ENCODE measurements around the gene IRF2. TPM values are rescaled to one million over a fixed set of nuclear protein-coding genes. Genes with fewer than 3 reads are reported as not detected.

IRF2 gene
- total RNA-seq, 1 experiment from 2014 or later: 6.5 TPM

DNA sequence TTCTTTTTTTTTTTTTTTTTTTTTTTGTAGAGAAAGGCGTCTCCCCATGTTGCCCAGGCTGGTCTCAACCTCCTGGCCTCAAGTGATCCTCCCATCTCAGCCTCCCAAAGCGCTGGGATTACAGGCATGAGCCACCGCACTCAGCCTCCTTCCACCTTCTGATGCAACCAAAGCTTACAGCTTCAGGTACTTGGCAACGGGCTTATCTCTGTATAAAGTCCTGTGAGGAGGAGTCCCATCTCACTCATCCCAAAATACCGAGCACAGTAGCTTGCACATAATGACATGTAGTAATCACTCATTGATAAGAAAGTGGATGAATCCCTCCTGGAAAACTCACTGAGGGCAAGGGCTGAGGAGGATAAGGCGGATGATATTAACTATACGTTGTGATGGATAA, 19.1 kb downstream of the IRF2 start:
- DNase-seq (ENCODE audit: low spot score): no peak
- in situ Hi-C loops (cut with HindIII; ENCODE audit: low sequenced_read_pairs): no loop called here

DNA sequence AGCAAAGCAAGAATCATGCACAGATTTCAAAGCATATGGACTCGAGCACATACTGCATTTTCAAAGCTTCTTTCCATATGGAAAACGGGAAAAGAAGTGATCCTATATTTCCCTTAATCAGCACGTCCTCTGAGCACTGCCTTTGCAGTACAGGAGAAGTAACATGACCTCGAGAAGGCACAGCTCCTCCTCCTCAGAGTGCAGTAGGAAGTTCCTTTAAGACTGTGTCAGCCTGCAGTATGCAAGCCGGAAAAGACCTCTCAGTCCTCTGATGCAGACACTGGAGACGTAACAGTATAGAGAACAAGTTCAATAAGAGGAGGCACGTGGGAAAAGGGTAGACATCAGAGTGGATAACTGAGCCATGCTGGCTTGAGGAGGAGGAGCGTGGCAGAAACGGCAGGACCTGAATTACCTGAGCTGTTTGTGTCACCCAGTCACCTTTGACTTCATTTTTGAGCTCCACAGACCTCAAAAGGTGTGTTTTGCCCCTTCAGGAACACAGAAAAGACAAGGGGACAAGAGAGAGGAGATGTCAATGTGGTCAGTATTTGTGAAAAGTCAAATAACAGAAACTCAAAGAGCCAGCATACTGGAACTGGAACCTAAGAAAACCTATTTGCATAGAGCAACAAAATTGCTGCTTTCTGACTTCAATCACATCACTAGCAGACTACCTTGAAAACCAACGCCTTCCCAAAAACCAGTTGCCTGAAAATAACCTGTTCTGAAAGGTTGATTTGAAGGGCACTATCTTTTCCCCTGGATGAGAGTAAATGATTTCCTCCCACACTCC, 20.8 kb downstream of the IRF2 start:
- in situ Hi-C loops (cut with HindIII; ENCODE audit: low sequenced_read_pairs): no loop called here
- DNase-seq (ENCODE audit: low spot score): no peak

DNA sequence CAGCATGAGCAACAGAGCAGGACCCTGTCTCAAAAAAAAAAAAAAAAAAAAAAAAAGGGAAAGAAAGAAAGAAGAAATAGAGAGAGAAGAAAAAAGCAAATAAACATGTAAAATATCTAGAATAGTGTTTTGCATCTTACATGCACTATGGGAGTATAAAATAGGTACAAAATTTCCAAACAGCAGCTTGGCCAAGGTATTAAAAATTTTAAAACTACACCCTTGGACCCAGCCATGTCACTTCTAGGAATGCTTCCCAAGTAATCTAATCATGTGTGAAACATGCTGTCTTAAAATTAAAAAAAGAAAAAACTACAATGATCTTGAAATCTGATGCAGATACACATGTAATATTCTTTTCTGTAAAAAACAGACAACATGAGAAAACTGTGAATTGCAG, 21.6 kb downstream of the IRF2 start:
- no peak for DNase-seq (ENCODE audit: low spot score)
- in situ Hi-C loops (cut with HindIII; ENCODE audit: low sequenced_read_pairs): no loop called here

DNA sequence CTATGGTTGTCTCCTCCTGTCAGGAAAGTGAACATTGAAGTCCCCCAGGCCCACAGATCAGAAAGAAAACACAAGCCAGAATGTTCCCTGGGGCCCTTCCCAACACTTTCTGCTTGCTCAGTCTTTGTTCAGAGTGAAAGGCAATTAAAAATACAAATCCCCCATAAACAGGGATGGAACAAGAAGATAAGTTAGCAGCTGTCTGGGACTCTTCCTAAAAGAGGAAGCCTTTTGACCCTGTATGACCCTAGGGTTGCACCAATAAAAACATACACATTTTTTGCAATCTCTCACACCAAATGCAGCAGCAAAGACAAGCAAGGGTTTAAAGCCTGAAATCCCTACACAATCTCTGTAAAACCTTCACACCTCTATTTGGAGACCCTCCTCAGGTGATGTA, 22.6 kb downstream of the IRF2 start:
- in situ Hi-C loops (cut with HindIII; ENCODE audit: low sequenced_read_pairs): no loop called here
- DNase-seq (ENCODE audit: low spot score): no peak

DNA sequence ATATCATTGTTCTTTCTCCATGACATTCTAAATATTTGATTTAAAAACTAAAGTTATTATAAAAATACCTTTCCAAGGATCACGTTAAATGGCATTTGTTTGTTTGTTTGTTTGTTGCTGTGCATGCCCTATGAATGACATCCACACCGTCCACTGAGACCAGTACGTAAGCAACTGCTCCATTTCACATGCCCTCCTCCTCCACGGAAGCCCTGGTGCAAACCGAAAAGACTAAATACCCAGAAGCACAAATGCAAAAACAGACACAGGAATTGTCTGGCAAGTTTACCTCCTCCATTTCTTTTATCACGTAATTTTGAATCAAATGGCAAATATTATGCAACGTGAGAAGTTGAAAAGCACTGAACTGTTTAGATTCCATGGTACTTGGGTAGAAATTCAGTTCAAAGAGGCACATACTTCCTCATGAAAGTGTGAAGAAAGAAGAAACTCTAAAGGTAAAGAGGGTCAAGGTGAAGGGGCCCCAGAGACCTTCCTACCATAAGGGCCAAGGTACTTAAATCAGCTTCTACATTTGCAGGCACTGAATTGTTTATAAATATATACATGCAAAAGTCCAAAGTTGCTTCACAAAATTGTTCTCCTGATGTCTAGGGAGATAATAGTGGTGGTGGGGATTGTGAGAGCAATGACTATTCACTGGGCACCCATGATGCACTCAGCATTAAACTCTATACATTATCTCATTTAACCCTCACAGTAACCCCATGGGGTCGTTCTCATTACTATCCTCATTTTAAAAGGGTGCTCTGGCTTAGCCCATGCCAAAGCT, 23.4 kb downstream of the IRF2 start:
- in situ Hi-C loops (cut with HindIII; ENCODE audit: low sequenced_read_pairs): no loop called here
- DNase-seq (ENCODE audit: low spot score): no peak

DNA sequence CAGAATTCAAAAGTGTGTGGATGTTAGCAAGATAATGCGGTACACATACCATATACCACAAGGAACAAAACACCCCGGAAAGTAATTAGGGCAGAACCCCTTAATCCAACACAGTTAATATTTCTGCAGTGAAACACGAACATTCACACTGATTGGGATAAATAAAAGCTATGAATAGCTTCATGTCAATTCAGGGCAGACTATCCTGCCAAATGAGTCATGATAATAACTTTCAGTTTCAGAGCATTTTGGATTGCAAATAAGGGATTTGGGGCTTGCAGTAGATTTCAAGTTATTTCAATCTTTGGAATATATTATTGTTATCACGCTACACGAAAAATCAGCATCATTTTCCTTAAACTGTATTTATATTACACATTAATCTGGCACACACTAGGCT, 24.3 kb downstream of the IRF2 start:
- no peak for DNase-seq (ENCODE audit: low spot score)
- in situ Hi-C loops (cut with HindIII; ENCODE audit: low sequenced_read_pairs): no loop called here

DNA sequence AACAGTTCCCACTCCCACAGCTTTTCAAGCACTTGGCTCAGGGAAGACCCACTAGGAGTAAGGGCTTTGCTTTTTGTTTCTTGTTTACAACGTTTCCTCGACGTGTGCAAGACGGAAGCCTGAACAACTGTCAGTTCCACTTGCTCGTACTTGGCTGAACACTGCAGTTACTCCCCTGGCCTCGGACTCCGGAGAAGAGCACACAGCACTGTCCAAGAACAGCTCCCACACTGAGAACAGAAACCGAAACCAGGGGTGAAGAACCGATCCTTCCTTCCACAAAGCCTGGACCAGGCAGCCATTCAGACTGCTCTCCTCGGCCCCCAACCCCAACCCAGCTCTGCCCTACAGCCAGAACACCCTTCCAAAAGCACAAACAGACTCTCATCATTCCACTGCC, 25.5 kb downstream of the IRF2 start:
- in situ Hi-C loops (cut with HindIII; ENCODE audit: low sequenced_read_pairs): no loop called here

DNA sequence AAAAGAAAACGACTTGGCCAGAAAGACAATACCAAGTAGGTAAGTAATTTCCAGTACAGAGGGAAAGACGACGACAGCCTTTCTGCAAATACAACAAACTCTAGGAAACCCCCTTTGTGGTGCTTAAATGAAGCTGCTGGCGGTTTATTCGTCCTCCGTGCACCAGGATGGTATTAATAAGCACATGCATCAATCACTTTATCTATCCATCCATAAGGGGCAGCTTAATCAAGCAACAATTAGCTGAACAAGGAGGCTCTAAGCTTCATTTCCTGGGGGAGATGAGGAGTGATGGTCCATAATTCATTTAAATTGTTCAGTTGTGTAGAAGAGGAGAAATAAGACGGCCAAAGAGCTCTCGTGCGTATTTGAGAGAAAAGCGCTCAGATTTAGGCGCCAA, 26.2 kb downstream of the IRF2 start:
- in situ Hi-C loops (cut with HindIII; ENCODE audit: low sequenced_read_pairs): no loop called here

More for the DNA sequence above, 25.5 kb downstream of the IRF2 start:
- peak; percentile 35 for DNase-seq (ENCODE audit: low spot score)

DNA sequence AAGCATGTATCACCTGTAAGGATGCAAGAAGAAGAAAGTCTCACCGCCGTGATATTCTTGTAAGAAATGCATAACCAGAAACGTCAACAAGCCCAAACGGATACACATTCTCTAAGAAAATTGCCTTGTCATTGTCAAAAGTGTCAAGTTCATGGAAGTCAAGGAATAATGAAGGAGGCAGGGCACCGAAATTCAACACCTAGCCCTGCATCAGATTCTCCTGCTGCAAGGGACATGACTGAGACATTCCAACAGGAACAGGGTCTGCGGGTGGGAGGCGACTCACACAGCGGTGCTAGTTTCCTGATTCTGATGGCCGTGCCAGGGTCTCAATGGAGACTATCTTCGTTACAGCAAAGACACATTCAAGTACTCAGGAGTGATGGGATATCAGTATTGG, 26.7 kb downstream of the IRF2 start:
- DNase-seq (ENCODE audit: low spot score): no peak
- in situ Hi-C loops (cut with HindIII; ENCODE audit: low sequenced_read_pairs): no loop called here

More for the DNA sequence above, 26.2 kb downstream of the IRF2 start:
- no peak for DNase-seq (ENCODE audit: low spot score)

DNA sequence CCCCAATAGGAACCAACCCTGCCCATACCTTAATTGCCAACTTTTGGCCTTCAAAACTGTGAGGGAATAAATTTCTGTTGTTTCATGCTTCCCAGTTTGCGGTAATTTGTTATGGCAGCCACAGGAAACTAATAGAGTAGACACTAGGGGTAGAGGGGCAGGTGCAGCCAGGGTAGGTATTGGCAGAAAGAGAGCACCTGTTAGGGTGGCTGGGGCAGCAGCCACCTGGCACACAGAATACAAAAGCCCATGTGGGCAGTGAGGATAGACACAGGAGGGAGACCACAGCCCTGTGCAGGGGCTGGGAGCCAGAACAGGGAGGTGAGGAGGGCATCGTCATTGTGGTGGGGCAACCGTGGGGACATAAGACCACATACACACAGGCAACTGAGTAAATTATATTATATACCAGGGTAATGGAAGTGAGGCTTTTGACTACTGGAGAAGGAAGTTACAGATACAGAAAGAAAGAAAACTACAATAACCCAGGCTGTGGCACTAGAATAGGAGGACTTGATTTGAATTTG, 28.2 kb downstream of the IRF2 start:
- in situ Hi-C loops (cut with HindIII; ENCODE audit: low sequenced_read_pairs): no loop called here
- no peak for DNase-seq (ENCODE audit: low spot score)

DNA sequence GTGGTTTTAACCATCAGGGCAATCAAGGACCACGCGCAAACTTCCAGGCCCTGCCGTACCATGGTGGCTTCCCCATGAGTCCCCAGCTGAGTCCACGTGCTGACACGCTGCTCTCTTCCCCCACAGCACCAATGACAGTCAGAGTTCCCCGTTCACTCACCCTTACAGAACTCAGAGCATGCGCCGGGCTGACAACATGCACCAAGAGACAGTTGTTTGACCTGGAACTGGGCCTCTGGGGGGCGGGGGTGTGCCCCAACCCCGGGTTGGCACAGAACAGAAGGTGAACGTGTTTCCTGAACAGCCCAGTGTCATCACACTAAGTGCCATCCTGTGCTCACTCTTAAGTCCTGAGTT, 29.4 kb downstream of the IRF2 start:
- no peak for DNase-seq (ENCODE audit: low spot score)
- in situ Hi-C loops (cut with HindIII; ENCODE audit: low sequenced_read_pairs): no loop called here

DNA sequence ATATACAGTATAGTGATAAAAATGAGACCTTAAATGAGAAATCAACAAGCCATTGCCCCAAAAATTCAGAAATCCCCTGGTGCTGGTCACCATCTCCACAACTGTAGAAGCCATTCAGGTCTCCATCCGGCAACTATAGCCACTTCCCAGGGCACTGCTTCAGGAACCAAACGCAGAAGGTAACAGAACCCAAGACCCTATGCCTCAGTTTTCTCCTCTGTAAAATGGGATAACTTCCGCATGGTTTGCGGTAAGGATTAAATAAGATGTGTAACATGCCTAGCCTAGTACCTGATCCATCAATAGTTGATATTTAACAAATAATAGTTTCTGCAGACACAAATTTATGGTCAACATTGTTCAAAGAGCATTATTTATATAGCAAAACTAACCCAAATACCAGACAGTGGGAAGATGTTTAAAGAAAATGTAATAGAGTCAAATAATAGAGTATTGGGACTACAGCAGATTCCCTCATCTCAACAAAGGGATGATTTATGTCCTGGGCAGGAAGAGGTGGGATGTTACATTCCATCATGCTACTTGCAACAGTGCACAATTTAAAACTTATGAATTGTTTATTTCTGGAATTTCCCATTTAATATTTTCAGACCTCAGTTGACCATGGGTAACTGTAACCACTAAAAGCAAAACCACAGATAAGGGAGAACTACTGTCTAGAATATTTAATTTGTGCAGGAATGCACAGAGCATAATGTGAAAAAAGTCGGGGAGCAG, 30.0 kb downstream of the IRF2 start:
- DNase-seq (ENCODE audit: low spot score): no peak
- in situ Hi-C loops (cut with HindIII; ENCODE audit: low sequenced_read_pairs): no loop called here

DNA sequence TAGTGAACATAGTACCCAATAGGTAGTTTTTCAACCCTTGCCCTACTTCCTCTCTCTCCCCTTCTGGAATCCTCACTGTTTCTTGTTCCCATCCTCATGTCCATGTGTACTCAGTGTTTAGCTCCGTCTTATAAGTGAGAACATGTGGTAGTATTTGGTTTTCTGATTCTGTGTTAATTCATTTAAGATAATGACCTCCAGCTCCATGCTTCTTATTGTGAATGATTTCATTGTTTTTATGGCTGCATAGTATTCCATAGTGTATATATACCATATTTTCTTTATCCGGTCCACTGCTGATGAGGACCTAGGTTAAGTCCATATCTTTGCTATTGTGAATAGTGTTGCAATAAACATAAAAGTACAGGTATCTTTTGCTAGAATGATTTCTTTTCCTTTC, 31.0 kb downstream of the IRF2 start:
- in situ Hi-C loops (cut with HindIII; ENCODE audit: low sequenced_read_pairs): no loop called here
- DNase-seq (ENCODE audit: low spot score): no peak

DNA sequence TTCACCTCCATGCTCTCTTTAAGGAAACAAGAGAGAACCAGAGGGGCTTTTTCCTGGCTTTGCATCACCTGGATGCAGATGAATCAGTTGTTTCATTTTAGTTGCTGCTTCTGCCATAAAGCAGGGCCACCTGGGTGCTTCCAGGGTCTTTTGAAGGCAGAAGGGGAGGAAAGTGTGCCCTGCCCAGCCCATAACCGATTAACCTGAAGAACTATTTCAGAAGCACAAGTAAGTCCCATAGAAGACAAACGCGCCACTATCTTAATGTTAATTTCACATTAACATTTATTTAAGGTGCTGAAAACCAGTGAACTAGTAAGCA, 32.1 kb downstream of the IRF2 start:
- in situ Hi-C loops (cut with HindIII; ENCODE audit: low sequenced_read_pairs): no loop called here

DNA sequence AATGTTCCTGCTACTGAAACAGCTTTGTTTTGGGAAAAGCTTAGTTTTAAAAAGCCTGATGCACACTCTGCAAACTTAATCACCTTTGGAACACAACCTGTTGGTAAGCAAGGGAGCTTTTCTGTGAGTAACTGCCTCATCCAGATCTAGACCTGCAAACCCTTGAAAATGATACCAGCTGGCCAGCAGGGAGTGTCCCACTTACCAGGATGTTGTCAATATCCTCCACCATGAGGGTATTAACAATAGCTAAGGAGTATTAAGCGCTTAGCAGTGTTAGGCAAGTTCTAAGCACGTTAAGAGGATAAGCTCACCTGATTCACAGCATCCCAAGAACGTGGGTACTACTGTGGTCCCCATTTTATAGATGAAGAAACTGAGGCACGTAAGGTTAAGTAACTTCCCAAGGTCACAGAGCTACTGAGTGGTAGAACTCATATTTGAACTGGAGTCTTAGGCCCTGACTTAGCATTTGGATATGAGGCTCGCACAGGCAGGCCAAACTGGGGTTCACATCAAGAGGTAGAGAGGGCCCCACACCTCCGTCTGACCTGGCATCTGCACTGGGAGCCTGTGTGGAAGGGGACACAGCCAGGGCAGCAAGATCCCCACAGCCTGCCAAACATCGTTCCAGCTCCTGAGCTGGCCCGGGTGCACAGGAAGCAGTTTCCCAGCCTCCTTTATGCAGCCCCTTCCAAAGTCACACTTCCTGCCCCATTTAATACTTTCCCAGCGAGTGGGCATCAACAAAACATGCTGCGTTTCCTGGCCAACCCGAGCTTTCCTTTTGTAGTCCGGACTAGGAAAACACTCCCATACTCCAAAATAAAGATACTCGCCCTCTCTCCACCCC, 32.7 kb downstream of the IRF2 start:
- in situ Hi-C loops (cut with HindIII; ENCODE audit: low sequenced_read_pairs): no loop called here
- peak; percentile 23 for DNase-seq (ENCODE audit: low spot score)

More for the DNA sequence above, 32.1 kb downstream of the IRF2 start:
- no peak for DNase-seq (ENCODE audit: low spot score)

DNA sequence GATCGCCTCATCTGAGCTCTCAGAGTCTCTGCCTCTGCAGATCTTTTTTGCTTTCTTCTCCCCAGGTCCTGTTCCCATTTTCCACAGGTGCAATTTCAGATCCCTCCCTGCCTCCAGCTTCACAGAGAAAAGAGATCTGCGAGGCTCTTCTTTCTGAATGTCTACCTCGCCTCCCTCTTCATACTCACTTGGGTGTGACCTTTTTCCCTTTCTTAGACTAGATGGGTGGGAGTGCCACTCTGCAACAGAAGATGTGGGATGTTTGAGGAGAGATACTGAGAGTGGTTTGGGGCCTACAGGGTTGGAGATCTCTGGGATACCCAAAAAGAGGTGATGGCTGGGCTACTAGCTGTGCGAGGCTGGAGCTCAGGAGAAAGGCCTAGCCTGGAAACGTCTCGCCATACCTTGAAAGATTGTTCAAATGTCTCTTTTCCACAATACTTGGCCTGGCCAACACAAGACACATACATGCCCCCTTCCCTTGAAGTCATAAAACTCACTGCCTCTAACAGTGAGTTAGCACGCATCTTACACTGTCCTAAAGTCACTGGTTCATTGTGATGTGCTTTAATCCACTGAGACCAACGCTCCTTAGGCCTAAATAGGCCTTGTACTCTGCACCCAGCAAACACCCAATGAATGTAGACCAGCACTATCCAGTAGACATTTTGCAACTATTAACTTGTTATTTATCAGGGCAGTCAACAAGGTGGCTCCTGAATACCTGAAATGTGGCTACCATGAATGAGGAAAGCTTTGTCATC, 33.6 kb downstream of the IRF2 start:
- in situ Hi-C loops (cut with HindIII; ENCODE audit: low sequenced_read_pairs): no loop called here

DNA sequence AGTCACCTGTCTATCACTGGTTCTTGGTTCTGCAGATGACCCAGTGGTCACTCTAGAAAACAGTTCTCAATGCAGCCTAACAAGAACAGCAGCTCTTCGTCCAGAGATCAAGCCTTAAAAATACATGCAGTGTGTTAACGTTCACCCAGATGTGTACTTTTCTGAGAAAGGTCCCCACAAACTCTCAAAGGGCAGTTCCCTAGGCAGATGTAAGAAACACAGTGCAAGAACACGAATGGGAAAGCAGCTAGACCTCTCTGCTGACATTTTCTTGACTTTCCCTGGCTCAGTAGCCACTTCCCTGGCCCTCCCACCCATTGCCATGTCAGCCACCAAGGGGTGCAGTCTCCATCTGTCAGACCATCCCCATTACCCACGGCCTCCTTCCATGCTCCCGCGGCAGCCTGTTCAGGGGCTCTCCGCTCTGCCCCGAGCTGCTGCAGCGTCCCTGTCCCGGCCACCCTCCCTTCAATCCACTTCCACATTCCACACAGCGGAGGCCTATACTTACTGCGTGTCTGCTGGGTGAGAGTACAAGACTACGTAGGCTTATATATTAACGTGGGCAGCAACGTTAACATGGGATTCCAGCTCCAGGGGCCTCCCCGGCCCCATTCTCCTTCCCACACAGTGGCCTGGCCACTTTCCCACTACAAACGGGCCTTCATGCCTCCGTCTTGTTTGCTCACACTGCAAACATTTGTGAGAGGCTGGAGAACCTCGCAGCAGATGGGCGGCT, 34.3 kb downstream of the IRF2 start:
- peak; percentile 56 for DNase-seq (ENCODE audit: low spot score)

More for the DNA sequence above, 33.6 kb downstream of the IRF2 start:
- DNase-seq (ENCODE audit: low spot score): no peak

DNA sequence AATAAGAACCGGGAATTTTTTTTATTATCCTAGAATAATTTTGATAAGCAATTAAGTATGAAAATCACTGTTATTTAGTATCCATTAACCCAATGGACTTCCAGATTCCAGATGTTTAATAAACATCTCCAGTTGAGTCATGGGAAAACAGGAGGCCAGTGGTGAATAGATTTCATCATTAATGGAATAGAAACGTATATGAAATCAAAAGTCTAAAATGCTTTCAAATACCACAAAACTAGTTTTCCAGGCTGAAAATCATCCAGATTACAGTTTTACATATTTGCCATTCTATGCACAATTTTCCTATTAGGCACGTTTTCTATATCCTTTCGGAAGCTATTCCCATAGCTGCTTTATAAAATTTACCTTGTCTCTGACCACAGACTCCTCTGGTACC, 35.0 kb downstream of the IRF2 start:
- in situ Hi-C loops (cut with HindIII; ENCODE audit: low sequenced_read_pairs): no loop called here
- DNase-seq (ENCODE audit: low spot score): no peak

More for the DNA sequence above, 34.3 kb downstream of the IRF2 start:
- in situ Hi-C loops (cut with HindIII; ENCODE audit: low sequenced_read_pairs): no loop called here

All from G401 (cell line).